ENCODE results near the gene ULK1.

The ULK1 gene

DNA sequence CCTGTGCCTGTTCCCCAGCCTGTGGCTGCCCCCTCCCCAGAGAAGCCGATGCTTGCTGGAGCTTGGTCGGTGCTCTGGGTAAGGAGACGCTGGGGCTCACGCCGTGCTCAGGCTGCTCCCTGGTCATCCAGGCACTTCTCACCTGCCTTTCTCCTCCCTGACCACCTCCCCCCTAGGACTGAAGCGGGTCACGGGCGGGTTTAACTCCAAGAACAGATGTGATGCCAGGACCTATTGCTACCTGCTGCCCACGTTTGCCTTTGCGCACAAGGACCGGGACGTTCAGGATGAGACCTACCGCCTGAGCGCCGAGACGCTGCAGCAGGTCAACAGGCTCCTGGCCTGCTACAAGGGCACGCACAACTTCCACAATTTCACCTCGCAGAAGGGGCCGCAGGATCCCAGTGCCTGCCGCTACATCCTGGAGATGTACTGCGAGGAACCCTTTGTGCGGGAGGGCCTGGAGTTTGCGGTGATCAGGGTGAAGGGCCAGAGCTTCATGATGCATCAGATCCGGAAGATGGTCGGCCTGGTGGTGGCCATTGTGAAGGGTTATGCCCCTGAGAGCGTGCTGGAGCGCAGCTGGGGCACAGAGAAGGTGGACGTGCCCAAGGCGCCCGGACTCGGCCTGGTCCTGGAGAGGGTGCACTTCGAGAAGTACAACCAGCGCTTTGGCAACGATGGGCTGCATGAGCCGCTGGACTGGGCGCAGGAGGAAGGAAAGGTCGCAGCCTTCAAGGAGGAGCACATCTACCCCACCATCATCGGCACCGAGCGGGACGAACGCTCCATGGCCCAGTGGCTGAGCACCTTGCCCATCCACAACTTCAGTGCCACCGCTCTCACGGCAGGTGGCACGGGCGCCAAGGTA is 46.9 kb downstream of the ULK1 start:
- no peak for DNase-seq (ENCODE audit: low read depth)
- no peak overlapping the region for H3K4me3 ChIP-seq (ENCODE audit: control insufficient read depth, low read depth, low read length)
- TF ChIP-seq CTCF (conservative IDR thresholded peaks at IDR 0.05; ENCODE audit: control insufficient read depth, insufficient read depth, low read depth, low read length) = no peak

DNA sequence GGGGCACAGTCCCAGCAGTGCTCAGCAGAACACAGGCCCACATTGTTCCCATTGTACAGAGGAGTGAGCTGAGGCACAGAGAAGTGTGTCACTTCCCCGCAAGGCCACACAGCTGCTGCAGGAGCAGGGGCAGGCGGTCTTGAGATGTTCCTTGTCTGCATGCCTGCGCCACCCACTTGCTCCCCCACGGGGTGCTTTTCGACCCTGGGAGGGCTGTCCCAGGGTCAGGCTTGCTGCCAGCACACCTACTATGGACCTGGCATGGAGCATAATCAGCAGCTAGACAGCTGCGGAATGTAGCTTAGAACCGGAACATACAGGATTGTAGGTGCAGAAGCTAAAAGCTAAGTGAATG is 47.5 kb downstream of the ULK1 start:
- H3K4me3 ChIP-seq (ENCODE audit: control insufficient read depth, low read depth, low read length) = no peak overlapping the region
- TF ChIP-seq CTCF (conservative IDR thresholded peaks at IDR 0.05; ENCODE audit: control insufficient read depth, insufficient read depth, low read depth, low read length) = no peak
- DNase-seq (ENCODE audit: low read depth) = no peak

DNA sequence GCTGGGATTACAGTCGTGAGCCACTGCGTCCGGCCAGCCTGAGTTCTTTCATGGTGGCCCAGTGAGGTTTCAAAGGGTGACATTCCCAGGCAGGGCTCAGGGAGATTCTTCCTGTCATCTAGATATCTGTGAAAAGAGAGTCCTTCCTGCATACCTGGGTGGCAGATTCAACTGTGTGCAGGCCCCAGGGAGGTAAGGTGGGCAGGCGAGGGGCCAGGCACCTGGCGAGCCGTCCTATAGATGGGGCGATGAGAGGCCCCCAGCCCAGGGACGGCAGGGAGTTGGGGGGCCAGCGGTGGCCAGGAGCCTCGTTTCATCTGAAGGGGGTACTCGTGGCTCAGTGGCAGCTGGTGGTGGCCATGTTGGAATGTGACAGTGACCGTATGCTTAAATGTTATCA is 48.2 kb downstream of the ULK1 start:
- no peak for TF ChIP-seq CTCF (conservative IDR thresholded peaks at IDR 0.05; ENCODE audit: control insufficient read depth, insufficient read depth, low read depth, low read length)
- no peak for DNase-seq (ENCODE audit: low read depth)
- H3K4me3 ChIP-seq (ENCODE audit: control insufficient read depth, low read depth, low read length) = no peak overlapping the region

- no peak for TF ChIP-seq CTCF (conservative IDR thresholded peaks at IDR 0.05; ENCODE audit: control insufficient read depth, insufficient read depth, low read depth, low read length)
- H3K4me3 ChIP-seq (ENCODE audit: control insufficient read depth, low read depth, low read length) = no peak overlapping the region
- DNase-seq (ENCODE audit: low read depth) = no peak
Measured at GRCh38 chr12:131943389-131943788, 49.0 kb downstream of the ULK1 start.

DNA sequence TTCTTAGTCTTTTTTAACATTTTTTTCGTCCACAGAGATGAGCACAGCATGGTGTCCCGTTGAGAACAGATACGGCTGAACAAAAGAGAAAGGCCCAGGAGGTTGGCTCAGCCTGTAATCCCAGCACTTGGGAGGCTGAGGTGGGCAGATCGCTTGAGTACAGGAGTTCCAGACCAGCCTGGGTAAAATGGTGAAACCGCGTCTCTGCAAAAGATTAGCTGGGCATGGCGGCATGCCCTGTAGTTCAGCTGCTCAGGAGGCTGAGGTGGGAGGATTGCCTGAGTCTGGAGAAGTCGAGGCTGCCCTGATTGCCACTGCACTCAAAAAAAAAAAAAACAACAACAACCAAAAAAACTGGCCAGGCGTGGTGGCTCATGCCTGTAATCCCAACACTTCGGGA is 49.5 kb downstream of the ULK1 start:
- no peak for DNase-seq (ENCODE audit: low read depth)
- H3K4me3 ChIP-seq (ENCODE audit: control insufficient read depth, low read depth, low read length) = no peak overlapping the region
- TF ChIP-seq CTCF (conservative IDR thresholded peaks at IDR 0.05; ENCODE audit: control insufficient read depth, insufficient read depth, low read depth, low read length) = no peak

DNA sequence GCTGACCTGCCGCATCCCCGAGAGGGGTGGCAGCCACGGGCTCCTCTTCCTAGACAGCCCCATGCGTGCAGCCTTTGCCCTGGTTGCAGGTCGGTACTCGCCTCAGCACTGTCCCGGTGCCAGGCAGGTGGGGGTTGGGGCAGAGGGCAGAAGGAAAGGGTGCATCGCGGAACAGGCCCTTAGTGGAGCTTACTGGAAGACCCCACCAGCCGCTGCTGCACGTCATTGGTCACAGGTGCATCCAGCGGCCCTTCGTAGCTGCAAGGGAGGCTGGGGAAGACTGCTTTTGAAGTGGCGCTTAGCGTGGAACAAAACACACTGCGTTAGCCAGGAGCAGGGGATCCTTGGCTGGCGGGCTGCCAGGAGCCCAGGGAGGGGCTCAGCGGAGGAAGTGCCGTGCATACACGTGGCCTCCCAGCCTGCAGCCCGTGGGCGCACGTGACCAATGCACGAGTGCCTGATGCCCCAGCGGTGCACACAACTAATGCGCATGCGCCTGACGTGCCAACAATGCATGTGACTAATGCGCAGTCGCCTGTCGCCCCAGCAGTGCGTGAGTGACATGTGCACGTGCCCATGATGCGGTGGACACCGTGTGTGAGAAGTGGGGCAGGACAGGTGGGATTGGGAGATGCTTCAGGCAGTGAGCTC is 50.3 kb downstream of the ULK1 start:
- no peak for TF ChIP-seq CTCF (conservative IDR thresholded peaks at IDR 0.05; ENCODE audit: control insufficient read depth, insufficient read depth, low read depth, low read length)
- H3K4me3 ChIP-seq (ENCODE audit: control insufficient read depth, low read depth, low read length) = no peak overlapping the region
- no peak for DNase-seq (ENCODE audit: low read depth)
